Astrocyte (in vitro differentiated cells and primary cell): ENCODE measurements around the gene RASGRP2.

Experiments used
- EZH2 ChIP-seq: IDR thresholded peaks from 2 replicates; pipeline ENCODE4 v1.6.1; 2012; ENCODE audit warnings: mild to moderate bottlenecking, low read length, inconsistent platforms; ENCODE audit not compliant: insufficient read depth
- TF ChIP-seq, protein P1 (sequence below): IDR thresholded peaks from 2 replicates; pipeline ENCODE4 v1.5.1; 2011; ENCODE audit warnings: low read depth, mild to moderate bottlenecking, inconsistent platforms, low read length, moderate library complexity; ENCODE audit not compliant: insufficient read depth

DNA sequence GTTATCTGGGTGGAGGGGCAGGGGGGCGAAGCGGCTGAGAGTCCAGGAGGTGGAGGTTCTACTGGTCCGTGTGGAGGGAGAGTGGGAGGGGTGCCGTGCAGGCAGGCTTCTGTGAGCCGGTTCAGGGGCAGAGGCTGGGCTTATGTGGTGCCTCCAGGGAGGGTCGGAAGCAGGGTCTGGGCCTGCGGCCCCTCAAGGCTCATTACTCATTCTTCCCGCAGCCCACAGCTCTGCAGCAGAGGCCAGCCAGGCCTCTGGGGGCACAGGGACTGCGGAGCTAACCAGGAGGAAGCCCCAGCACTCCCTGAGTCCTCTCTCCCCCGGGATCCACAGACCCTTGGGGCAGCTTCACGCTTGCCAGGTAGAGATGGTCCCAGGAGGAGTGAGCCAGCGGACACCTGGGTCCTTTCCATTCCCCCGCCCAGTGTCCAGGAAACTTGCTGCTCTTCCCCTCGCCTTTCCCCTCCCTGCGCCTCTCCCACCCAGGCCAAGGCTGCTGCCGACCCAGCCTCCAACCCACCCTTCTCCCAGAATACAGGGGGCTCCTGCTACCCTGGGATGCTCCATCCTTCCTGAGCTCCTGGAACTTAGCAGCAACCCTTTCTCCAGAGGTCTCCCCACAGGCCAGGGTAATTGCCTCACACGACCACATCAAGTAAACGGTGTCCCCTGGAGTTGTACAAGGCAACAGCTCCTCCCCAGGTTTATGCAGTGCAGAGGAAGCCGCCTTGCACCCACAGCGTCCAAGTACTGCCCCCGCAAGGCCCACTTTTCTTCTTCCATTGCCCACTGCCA, 27.3 kb downstream of the RASGRP2 start:
- TF ChIP-seq, protein P1, sequence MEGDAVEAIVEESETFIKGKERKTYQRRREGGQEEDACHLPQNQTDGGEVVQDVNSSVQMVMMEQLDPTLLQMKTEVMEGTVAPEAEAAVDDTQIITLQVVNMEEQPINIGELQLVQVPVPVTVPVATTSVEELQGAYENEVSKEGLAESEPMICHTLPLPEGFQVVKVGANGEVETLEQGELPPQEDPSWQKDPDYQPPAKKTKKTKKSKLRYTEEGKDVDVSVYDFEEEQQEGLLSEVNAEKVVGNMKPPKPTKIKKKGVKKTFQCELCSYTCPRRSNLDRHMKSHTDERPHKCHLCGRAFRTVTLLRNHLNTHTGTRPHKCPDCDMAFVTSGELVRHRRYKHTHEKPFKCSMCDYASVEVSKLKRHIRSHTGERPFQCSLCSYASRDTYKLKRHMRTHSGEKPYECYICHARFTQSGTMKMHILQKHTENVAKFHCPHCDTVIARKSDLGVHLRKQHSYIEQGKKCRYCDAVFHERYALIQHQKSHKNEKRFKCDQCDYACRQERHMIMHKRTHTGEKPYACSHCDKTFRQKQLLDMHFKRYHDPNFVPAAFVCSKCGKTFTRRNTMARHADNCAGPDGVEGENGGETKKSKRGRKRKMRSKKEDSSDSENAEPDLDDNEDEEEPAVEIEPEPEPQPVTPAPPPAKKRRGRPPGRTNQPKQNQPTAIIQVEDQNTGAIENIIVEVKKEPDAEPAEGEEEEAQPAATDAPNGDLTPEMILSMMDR = no peak
- TF ChIP-seq EZH2 = no peak
